ENCODE data around the gene MAML3.

DNA sequence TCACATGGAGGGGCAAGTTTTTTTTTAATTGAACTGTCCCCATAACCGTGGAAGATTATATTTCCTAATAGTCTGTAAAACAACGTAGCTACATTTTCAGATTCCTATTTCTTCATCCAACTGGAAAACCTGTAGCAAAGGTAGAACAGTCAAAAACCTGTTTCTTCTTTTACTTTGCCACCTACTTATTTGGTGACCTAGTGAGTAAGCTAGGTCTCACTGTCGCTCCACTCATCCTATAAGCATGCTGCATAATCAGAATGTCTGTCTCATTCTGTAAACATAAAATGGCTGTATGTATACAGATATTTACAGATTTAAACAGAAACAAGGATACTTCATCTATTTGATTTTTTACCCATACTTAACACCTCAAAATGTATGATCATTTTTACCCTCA is 20.4 kb downstream of the MAML3 start:
- TF ChIP-seq, protein P1, sequence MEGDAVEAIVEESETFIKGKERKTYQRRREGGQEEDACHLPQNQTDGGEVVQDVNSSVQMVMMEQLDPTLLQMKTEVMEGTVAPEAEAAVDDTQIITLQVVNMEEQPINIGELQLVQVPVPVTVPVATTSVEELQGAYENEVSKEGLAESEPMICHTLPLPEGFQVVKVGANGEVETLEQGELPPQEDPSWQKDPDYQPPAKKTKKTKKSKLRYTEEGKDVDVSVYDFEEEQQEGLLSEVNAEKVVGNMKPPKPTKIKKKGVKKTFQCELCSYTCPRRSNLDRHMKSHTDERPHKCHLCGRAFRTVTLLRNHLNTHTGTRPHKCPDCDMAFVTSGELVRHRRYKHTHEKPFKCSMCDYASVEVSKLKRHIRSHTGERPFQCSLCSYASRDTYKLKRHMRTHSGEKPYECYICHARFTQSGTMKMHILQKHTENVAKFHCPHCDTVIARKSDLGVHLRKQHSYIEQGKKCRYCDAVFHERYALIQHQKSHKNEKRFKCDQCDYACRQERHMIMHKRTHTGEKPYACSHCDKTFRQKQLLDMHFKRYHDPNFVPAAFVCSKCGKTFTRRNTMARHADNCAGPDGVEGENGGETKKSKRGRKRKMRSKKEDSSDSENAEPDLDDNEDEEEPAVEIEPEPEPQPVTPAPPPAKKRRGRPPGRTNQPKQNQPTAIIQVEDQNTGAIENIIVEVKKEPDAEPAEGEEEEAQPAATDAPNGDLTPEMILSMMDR (IDR thresholded peaks at IDR 0.05; ENCODE audit: low read length) = no peak
- TF ChIP-seq EZH2 (IDR thresholded peaks at IDR 0.05; ENCODE audit: borderline replicate concordance, low read length) = no peak
